Hepatocyte (in vitro differentiated cells): Measurements from ENCODE around the gene HOXD10.
A peak's percentile ranks its signal among the peaks of the same experiment; 100 is the strongest.

Source experiments
- CTCF ChIP-seq: fragments of 200-600 bp; sonication (generic); IDR thresholded peaks from 2 replicates; pipeline ENCODE4 v1.5.1; 2016; ENCODE audit warnings: antibody characterized with exemption, mild to moderate bottlenecking; ENCODE audit not compliant: poor library complexity
- EZH2 ChIP-seq: fragments of 200-600 bp; sonication (generic); IDR thresholded peaks from 2 replicates; pipeline ENCODE4 v1.6.1; 2016; ENCODE audit warnings: antibody characterized with exemption, mild to moderate bottlenecking, borderline replicate concordance
- EZH2phosphoT487 ChIP-seq: fragments of 200-600 bp; sonication (generic); IDR thresholded peaks from one replicate; pipeline ENCODE4 v1.6.1; 2018; ENCODE audit warnings: antibody characterized with exemption, mild to moderate bottlenecking, low read depth, moderate library complexity; ENCODE audit not compliant: unreplicated experiment, severe bottlenecking

- no peak for TF ChIP-seq CTCF
- TF ChIP-seq EZH2phosphoT487 = peak; percentile 81
- peak; percentile 69 for TF ChIP-seq EZH2
These were observed 32.9 kb downstream of the HOXD10 start for GRCh38 chr2:176149481-176149938.
